ENCODE measurements around the gene TH.

DNA sequence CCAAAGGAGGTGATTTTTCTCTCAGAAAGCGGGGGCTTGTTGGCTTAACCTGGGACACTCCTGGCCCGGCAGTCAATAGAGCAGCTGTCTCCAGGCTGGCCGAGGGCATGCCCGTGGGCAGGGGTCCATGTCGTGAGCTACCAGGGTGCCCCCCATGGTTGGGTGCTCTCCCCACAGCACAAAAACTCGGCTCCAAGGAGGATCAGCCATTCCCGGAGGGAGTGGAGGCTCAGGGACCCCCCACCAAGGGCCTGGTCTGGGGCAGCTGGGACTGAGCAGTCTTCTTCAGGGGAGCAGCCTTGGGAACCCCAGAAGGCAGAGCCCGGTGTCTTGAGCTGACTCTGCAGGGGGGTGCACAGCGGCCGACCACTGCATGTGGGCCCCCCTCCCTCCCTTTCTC lies 20.8 kb upstream of the TH start:
- TF ChIP-seq YY1 (IDR thresholded peaks at IDR 0.05; ENCODE audit: insufficient read depth, insufficient read length) (no peak), ZNF274 (IDR thresholded peaks at IDR 0.05; ENCODE audit: low read depth, low read length) (no peak)
